Peyer's patch (tissue), 4 donors: Measurements from ENCODE around the gene NDUFA11. TPM values are rescaled to one million over a fixed set of nuclear protein-coding genes. Genes with fewer than 3 reads are reported as not detected.
A peak's percentile ranks its signal among the peaks of the same experiment; 100 is the strongest.

ENCODE experiments used
- DNase-seq, 3 donors: peaks; one replicate each; pipeline ENCODE4 v3.0.0-alpha.2; 2017 to 2019
- H3K27ac ChIP-seq, 4 donors: fragments of 200-600 bp; sonication (generic); one replicate each; pipeline ENCODE4 v1.5.1; 2016 to 2019
- H3K27me3 ChIP-seq, 2 donors: fragments of 200-600 bp; sonication (generic); one replicate each; pipeline ENCODE4 v1.5.1; 2019
- H3K36me3 ChIP-seq, 3 donors: fragments of 200-600 bp; sonication (generic); one replicate each; pipeline ENCODE4 v1.5.1; 2016 to 2019
- H3K4me1 ChIP-seq, 4 donors: fragments of 200-600 bp; sonication (generic); one replicate each; pipeline ENCODE4 v1.5.1; 2016 to 2019
- H3K4me3 ChIP-seq, 4 donors: fragments of 200-600 bp; sonication (generic); 1 replicate in 3 of 4; 2 replicates in 1 of 4; pipeline ENCODE4 v1.5.1; 2016 to 2019; ENCODE audit warnings: mild to moderate bottlenecking in 1 of 4
- H3K9me3 ChIP-seq, 4 donors: fragments of 200-600 bp; sonication (generic); one replicate each; pipeline ENCODE4 v1.5.1; 2016 to 2019; ENCODE audit warnings: mild to moderate bottlenecking in 1 of 4
- POLR2A ChIP-seq, 2 donors: fragments of 450-650 bp; IDR thresholded peaks; one replicate each; pipeline ENCODE4 v1.5.1; 2017; ENCODE audit warnings: antibody characterized with exemption in 2 of 2, mild to moderate bottlenecking in 2 of 2, moderate library complexity in 2 of 2
- total RNA-seq, 4 donors: library from RNA; depleted of rRNA; stranded (reverse); fragments of >200 nt; gene quantifications; one replicate each; pipeline ENCODE4 v1.1.0, GENCODE V29; 2016
- TF ChIP-seq, protein P1 (sequence below), 6 experiments: fragments of 450-650 bp in 4 of 6; fragments of 200-600 bp in 2 of 6; sonication (generic) in 1 of 6; IDR thresholded peaks; one replicate each; pipeline ENCODE4 v1.5.1; 2017 to 2019; ENCODE audit warnings: antibody characterized with exemption in 6 of 6, mild to moderate bottlenecking in 3 of 6, moderate library complexity in 1 of 6

The NDUFA11 gene
- total RNA-seq, 4 donors from 2014 or later, result 101 to 194 (median 169) TPM

DNA sequence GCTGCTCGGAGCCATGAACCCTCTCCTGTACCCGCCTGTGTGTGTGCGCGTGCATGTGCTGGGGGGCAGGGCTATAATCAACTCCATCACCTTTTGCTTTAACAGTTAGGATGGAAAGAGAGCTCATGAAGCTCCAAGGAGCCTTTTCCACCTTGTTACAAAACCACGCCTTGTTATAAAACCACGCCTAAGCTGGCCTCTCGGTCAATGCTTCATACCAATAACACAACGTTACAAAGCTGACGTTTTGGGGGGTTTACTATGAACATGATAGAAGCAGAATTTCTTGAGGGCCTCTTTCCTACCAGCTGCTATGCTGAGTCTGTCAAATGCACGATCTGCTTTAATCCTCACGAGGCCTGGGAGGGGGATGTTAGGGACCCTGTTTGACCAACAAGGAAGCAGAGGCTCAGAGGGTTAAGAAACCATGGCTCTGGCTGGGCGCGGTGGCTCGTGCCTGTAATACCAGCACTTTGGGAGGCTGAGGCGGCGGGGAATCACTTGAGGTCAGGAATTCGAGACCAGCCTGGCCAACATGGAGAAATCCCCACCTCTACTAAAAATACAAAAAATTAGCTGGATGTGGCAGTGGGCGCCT is 22.3 kb upstream of the NDUFA11 start:
- peaks cover 0 to 17% (median 5%) of the 10 kb centered on the region in 4 donors for H3K4me1 ChIP-seq
- H3K27ac ChIP-seq, result peak overlapping the region; percentile 11 to 74 (median 32)
- no peak overlapping the region for H3K4me3 ChIP-seq
- no peaks in the 10 kb centered on the region for H3K9me3 ChIP-seq
- H3K27me3 ChIP-seq, result no peaks in the 10 kb centered on the region
- peaks cover 0 to 89% (median 0%) of the 10 kb centered on the region in 3 donors for H3K36me3 ChIP-seq
- no peak for DNase-seq
- TF ChIP-seq, protein P1, sequence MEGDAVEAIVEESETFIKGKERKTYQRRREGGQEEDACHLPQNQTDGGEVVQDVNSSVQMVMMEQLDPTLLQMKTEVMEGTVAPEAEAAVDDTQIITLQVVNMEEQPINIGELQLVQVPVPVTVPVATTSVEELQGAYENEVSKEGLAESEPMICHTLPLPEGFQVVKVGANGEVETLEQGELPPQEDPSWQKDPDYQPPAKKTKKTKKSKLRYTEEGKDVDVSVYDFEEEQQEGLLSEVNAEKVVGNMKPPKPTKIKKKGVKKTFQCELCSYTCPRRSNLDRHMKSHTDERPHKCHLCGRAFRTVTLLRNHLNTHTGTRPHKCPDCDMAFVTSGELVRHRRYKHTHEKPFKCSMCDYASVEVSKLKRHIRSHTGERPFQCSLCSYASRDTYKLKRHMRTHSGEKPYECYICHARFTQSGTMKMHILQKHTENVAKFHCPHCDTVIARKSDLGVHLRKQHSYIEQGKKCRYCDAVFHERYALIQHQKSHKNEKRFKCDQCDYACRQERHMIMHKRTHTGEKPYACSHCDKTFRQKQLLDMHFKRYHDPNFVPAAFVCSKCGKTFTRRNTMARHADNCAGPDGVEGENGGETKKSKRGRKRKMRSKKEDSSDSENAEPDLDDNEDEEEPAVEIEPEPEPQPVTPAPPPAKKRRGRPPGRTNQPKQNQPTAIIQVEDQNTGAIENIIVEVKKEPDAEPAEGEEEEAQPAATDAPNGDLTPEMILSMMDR (IDR thresholded peaks at IDR 0.05), result no peak
- TF ChIP-seq POLR2A (IDR thresholded peaks at IDR 0.05), result no peak

- no peaks in the 10 kb centered on the region for H3K9me3 ChIP-seq
- DNase-seq, result no peak
- no peak overlapping the region for H3K27ac ChIP-seq
- peaks cover 0 to 17% (median 5%) of the 10 kb centered on the region in 4 donors for H3K4me1 ChIP-seq
- no peak overlapping the region for H3K4me3 ChIP-seq
- TF ChIP-seq, protein P1 (IDR thresholded peaks at IDR 0.05), result no peak
- no peak for TF ChIP-seq POLR2A (IDR thresholded peaks at IDR 0.05)
- H3K36me3 ChIP-seq, result peaks cover 0 to 89% (median 0%) of the 10 kb centered on the region in 3 donors
- no peaks in the 10 kb centered on the region for H3K27me3 ChIP-seq
Observed at GRCh38 chr19:5923356-5923755, 19.8 kb upstream of the NDUFA11 start.

DNA sequence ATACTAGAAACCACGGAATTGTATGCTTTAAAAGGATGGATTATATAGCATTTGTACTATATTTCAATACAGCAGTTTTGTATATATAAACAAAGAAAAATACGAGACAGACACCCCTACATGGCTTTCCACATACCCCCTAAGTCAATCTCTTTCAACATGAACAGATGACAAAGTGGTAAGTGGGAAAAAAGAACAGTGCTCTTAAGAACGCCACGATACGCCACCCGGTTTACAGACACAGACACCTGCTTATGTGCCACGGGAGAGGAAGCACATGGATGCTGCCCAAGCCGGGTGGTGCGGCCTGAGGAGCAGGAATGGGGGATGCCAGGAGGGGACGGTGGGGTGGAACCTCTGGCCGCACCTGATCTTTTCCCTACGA is 18.6 kb upstream of the NDUFA11 start:
- Histone ChIP-seq H3K4me1 (peaks cover 0 to 14% (median 5%) of the 10 kb centered on the region in 4 donors), H3K27ac (no peak overlapping the region), H3K36me3 (peaks cover 0 to 89% (median 0%) of the 10 kb centered on the region in 3 donors), H3K4me3 (no peak overlapping the region), H3K9me3 (no peaks in the 10 kb centered on the region), H3K27me3 (no peaks in the 10 kb centered on the region)
- DNase-seq, result no peak
- TF ChIP-seq, protein P1 (IDR thresholded peaks at IDR 0.05), result no peak

DNA sequence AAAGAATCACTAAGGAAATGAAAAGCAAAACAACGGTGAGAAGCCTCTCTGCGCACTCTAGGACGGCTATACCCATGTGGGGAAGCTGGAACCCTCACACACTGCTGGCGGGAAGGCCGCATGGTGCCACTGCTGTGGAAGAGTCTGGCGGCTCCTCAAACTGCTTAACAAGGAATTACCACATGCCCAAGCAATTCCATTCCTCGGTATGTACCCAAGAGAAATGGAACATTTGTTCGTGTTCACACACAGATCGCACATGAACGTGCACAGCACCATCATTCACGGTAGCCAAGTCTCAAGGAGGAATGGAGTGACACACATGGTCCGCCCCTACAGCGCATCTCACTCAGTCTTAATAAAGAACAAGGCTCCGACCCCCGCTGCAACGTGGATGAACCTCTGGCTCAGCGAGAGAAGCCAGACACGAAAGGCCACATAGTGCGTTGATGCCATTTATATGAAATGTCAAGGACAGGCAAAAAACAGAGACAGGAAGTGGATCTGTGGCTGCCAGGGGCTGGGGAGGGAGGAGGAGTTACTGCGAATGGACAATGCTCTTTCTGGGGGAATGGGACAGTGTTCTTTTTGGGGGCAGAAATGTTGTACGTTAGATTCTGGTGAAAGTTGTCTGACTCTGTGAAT is 18.0 kb upstream of the NDUFA11 start:
- H3K27ac ChIP-seq, result no peak overlapping the region
- H3K4me1 ChIP-seq, result peaks cover 0 to 14% (median 5%) of the 10 kb centered on the region in 4 donors
- H3K4me3 ChIP-seq, result no peak overlapping the region
- no peaks in the 10 kb centered on the region for H3K27me3 ChIP-seq
- DNase-seq, result no peak
- no peaks in the 10 kb centered on the region for H3K9me3 ChIP-seq
- TF ChIP-seq POLR2A (IDR thresholded peaks at IDR 0.05), result no peak
- TF ChIP-seq, protein P1 (IDR thresholded peaks at IDR 0.05), result no peak
- peaks cover 0 to 89% (median 0%) of the 10 kb centered on the region in 3 donors for H3K36me3 ChIP-seq

DNA sequence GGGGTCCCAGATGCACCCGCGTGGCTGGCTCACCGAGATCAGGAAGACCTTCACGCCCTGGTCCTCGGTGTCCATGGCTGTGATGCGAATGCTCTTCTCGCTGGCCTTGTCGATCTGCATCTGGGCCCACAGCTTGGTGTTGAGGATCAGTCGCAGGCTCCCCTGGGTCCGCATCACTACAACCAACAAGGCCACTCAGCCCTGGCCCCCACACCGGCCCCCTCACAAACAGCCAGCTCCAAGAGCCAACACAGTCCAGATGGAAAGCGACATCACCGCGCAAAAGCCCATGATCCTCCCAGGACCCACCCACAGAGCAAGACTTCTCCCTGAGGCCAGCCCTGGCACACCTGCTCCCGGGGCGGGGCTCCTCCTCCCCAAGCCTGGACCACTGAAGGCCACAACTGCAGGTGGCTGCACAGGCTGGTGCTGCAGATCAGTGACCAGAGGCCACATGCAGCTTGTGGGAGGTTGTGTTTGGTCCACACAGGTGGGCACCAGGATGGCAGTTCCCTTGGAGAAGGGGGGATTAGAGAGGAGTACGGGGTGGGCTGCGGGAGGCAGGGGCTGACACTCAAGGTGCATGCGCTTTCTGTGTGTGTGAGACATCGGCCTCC is 15.0 kb upstream of the NDUFA11 start:
- Histone ChIP-seq H3K36me3 (peaks cover 0 to 85% (median 0%) of the 10 kb centered on the region in 3 donors), H3K27ac (no peak overlapping the region), H3K9me3 (no peaks in the 10 kb centered on the region), H3K4me3 (no peak overlapping the region), H3K27me3 (no peaks in the 10 kb centered on the region), H3K4me1 (peaks cover 0 to 10% (median 0%) of the 10 kb centered on the region in 4 donors)
- TF ChIP-seq, protein P1 (IDR thresholded peaks at IDR 0.05), result no peak
- TF ChIP-seq POLR2A (IDR thresholded peaks at IDR 0.05), result no peak
- no peak for DNase-seq
